Heart left ventricle (tissue), 16 donors: ENCODE measurements around the gene CCDC178. TPM values are rescaled to one million over a fixed set of nuclear protein-coding genes. Genes with fewer than 3 reads are reported as not detected.

Experiments
- ATAC-seq, 4 donors: fragments of 200-7000 bp; cut with Tn5 transposase; one replicate each; pipeline ENCODE4 v1.9.1; 2020 to 2022; ENCODE audit warnings: moderate library complexity in 4 of 4, mild to moderate bottlenecking in 3 of 4, moderate number of reproducible peaks in 1 of 4
- DNase-seq, 5 donors: peaks; one replicate each; pipeline ENCODE4 v3.0.0-alpha.2; 2020
- H3K27ac ChIP-seq, 12 donors: fragments of 200-600 bp; sonication (generic) in 4 of 12; one replicate each; pipeline versions ENCODE4 v1.5.0 to v1.8.0; 2016 to 2022; ENCODE audit warnings: mild to moderate bottlenecking in 2 of 12
- H3K27me3 ChIP-seq, 9 donors: fragments of 200-600 bp; sonication (generic) in 2 of 9; one replicate each; pipeline versions ENCODE4 v1.5.1 to v1.8.0; 2016 to 2022; ENCODE audit warnings: mild to moderate bottlenecking in 3 of 9
- H3K36me3 ChIP-seq, 9 donors: fragments of 200-600 bp; sonication (generic) in 2 of 9; one replicate each; pipeline versions ENCODE4 v1.5.0 to v1.8.0; 2018 to 2022; ENCODE audit warnings: mild to moderate bottlenecking in 2 of 9
- H3K4me1 ChIP-seq, 12 donors: fragments of 200-600 bp; sonication (generic) in 4 of 12; one replicate each; pipeline versions ENCODE4 v1.5.0 to v1.8.0; 2016 to 2022; ENCODE audit warnings: mild to moderate bottlenecking in 3 of 12
- H3K4me3 ChIP-seq, 12 donors: fragments of 200-600 bp; sonication (generic) in 4 of 12; one replicate each; pipeline versions ENCODE4 v1.5.0 to v1.8.0; 2017 to 2022; ENCODE audit warnings: mild to moderate bottlenecking in 9 of 12, moderate library complexity in 4 of 12
- H3K9me3 ChIP-seq, 12 donors: fragments of 200-600 bp; sonication (generic) in 4 of 12; one replicate each; pipeline versions ENCODE4 v1.5.0 to v1.8.0; 2016 to 2022; ENCODE audit warnings: mild to moderate bottlenecking in 1 of 12
- CTCF ChIP-seq, 12 donors: fragments of 200-600 bp; sonication (generic) in 4 of 12; IDR thresholded peaks; one replicate each; pipeline versions ENCODE4 v1.5.0 to v1.8.0; 2018 to 2022; ENCODE audit warnings: antibody characterized with exemption in 12 of 12, mild to moderate bottlenecking in 5 of 12
- POLR2A ChIP-seq, 2 donors: fragments of 450-650 bp; IDR thresholded peaks; one replicate each; pipeline ENCODE4 v1.6.1; 2017; ENCODE audit warnings: antibody characterized with exemption in 2 of 2, mild to moderate bottlenecking in 2 of 2, moderate library complexity in 2 of 2
- WGBS, 4 donors: extraction: QIAGEN DNeasy Blood & Tissue Kit in 2 of 4; methylation state at CpG; one replicate each; pipeline versions ENCODE4 v1.1.5 to v1.1.7; 2013 to 2018; 5-methylcytosine and 5-hydroxymethylcytosine counted together
- intact Hi-C, 10 donors: fragments of 100-400 bp; cut with DNase I; formaldehyde crosslinking; loops; one replicate each; pipeline versions ENCODE4 v1.11.1 to v1.14.2; 2022
- polyA plus RNA-seq, 2 donors: library from polyadenylated mRNA; stranded (reverse); fragments of 200-250 nt; gene quantifications; one replicate each; pipeline ENCODE4 v1.2.3, GENCODE V29; 2013
- total RNA-seq, 9 donors: library from RNA; depleted of rRNA in 2 of 9; stranded (reverse); fragments of >200 nt in 2 of 9; fragmentation: NEBNext Ultra II Directional in 3 of 9; extraction: Animal tissue kit (Norgen Biotek cat#: 25700) in 3 of 9; gene quantifications; one replicate each; pipeline versions ENCODE4 v1.1.0 to v1.2.4, GENCODE V29; 2016 to 2023
- donor health status: ischemic (EF 13 %, LVEDD 7.1; RV severe dilation, severe dysfunction).
- donor health status: healthy with polysubstance abuse.
- donor health status: DM: no; HTN: yes; CAD: no.
- donor health status: DM: no; HTN: no; CAD: no.
- donor health status: ischemic (EF 25% LVEDD 6.9; RV normal size, moderate dysfunction).
- donor health status: ischemic (EF 25% LVEDD 5.7; RV mildly dilated, moderate dysfunction).
- donor health status: healthy.
- donor health status: DM: yes; HTN: yes; CAD: no.
- donor health status: ischemic (EF 35%, LVEDD 5.7; RV mildly dilated, moderate dysfunction).
- donor health status: nonischemic (EF 11% LVEDD 7.7; RV severe dilation, severe dysfunction).
- donor health status: DM: yes; HTN: yes; CAD: no.
- donor health status: PGD.
- donor health status: ischemic (EF 29% LVEDD 5.4; RV normal size, mild dysfunction).
- donor health status: nonischemic (EF 23%, LVEDD 6.1; RV moderate dilation, normal function).

Gene CCDC178
- total and polyA plus RNA-seq, 11 donors = 0.23 to 1.00 (median 0.41) TPM; not detected in 3

- Histone ChIP-seq H3K4me3 (no peak overlapping the region), H3K27ac (no peak overlapping the region), H3K4me1 (no peaks in the 10 kb centered on the region), H3K36me3 (no peaks in the 10 kb centered on the region), H3K9me3 (no peaks in the 10 kb centered on the region), H3K27me3 (no peaks in the 10 kb centered on the region)
- ATAC-seq (no peak), DNase-seq (no peak)
- TF ChIP-seq CTCF (IDR thresholded peaks at IDR 0.05) (no peak), POLR2A (IDR thresholded peaks at IDR 0.05) (no peak)
- intact Hi-C loops = no loop called here
- WGBS, 4 donors = 80 to 92% (median 84%) methylated on average over 1 of the region's 1 CpG
These were observed 234.7 kb downstream of the CCDC178 start for GRCh38 chr18:33205777-33206176.

DNA sequence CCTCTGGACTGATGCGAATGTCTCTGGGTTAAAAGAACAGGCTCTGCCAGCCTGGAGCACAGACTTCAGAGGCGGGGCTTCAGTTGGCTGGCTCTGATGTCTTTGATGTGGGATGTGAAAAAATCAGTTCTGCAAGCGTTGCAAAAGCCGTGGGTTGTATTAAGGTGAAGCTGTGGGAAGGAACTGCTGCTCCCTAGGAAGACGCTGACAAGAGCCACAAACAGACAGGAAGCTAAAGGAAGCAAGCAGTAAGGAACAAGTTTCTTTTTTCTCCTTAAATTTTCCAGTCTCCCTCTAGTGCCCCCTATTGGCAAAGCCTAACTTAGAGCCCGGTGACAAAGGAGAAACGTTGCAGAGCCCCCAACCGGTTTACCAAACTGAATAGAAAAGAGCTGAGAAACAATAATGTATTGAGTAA is 239.0 kb downstream of the CCDC178 start:
- H3K27me3 ChIP-seq = no peaks in the 10 kb centered on the region
- WGBS, 4 donors = 10 to 18% (median 12%) methylated on average over 8 of the region's 8 CpGs
- H3K4me3 ChIP-seq = no peak overlapping the region
- no peak overlapping the region for H3K27ac ChIP-seq
- ATAC-seq = no peak
- no peak for DNase-seq
- no peak for TF ChIP-seq POLR2A (IDR thresholded peaks at IDR 0.05)
- TF ChIP-seq CTCF (IDR thresholded peaks at IDR 0.05) = peak in 5 of 12 donors; percentile 17 to 44 (median 38)
- no peaks in the 10 kb centered on the region for H3K9me3 ChIP-seq
- no peaks in the 10 kb centered on the region for H3K4me1 ChIP-seq
- no peaks in the 10 kb centered on the region for H3K36me3 ChIP-seq
- intact Hi-C loops = no loop called here

DNA sequence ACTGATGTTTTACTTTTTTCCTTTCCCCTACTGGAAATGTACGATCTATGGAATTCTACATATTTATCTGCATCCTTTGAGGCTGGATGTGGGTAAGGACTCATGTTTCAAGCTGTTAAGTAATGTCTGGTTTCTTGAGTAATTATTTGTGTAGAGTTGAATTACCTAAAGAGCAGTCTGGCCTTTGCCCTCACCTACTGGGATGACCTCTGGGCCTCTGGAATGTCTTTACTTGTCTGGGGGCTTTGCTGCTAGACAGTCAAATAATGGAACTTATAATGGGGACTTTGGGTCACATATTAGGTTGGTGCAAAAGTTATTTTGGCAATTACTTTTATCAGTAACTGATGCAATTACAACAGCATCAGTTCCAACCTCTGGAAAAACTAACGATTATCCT is 244.7 kb downstream of the CCDC178 start:
- WGBS, 4 donors = 64 to 74% (median 72%) methylated on average over 2 of the region's 2 CpGs
- no peaks in the 10 kb centered on the region for H3K9me3 ChIP-seq
- no peaks in the 10 kb centered on the region for H3K27me3 ChIP-seq
- ATAC-seq (no peak), DNase-seq (no peak)
- H3K4me1 ChIP-seq = no peaks in the 10 kb centered on the region
- H3K4me3 ChIP-seq = no peak overlapping the region
- H3K27ac ChIP-seq = no peak overlapping the region
- H3K36me3 ChIP-seq = no peaks in the 10 kb centered on the region
- TF ChIP-seq CTCF (IDR thresholded peaks at IDR 0.05) = no peak
- intact Hi-C loops = no loop called here

GRCh38 chr18:33194793-33195192 is 245.7 kb downstream of the CCDC178 start:
- DNase-seq = no peak
- Histone ChIP-seq H3K36me3 (no peaks in the 10 kb centered on the region), H3K27ac (no peak overlapping the region), H3K4me1 (no peaks in the 10 kb centered on the region), H3K27me3 (no peaks in the 10 kb centered on the region), H3K4me3 (no peak overlapping the region), H3K9me3 (no peaks in the 10 kb centered on the region)
- intact Hi-C loops = no loop called here
- no peak for ATAC-seq
- no peak for TF ChIP-seq CTCF (IDR thresholded peaks at IDR 0.05)
- TF ChIP-seq POLR2A (IDR thresholded peaks at IDR 0.05) = no peak
